HEK293T (cell line): ENCODE results near the gene EML6.

ENCODE experiments used
- CTBP1 ChIP-seq: fragments of 450-650 bp; IDR thresholded peaks from 2 replicates; pipeline ENCODE4 v1.6.1; 2016; ENCODE audit warnings: borderline replicate concordance
- ELF4 ChIP-seq: fragments of 450-650 bp; IDR thresholded peaks from 2 replicates; pipeline ENCODE4 v1.6.1; 2017; ENCODE audit warnings: antibody characterized with exemption
- FOXA1 ChIP-seq: fragments of 450-650 bp; IDR thresholded peaks from 2 replicates; pipeline ENCODE4 v1.6.1; 2016; ENCODE audit warnings: mild to moderate bottlenecking
- FOXK2 ChIP-seq: fragments of 450-650 bp; IDR thresholded peaks from 2 replicates; pipeline ENCODE4 v1.6.1; 2016; ENCODE audit warnings: mild to moderate bottlenecking
- HDGF ChIP-seq: fragments of 450-650 bp; IDR thresholded peaks from 2 replicates; pipeline ENCODE4 v1.6.1; 2017; ENCODE audit warnings: antibody characterized with exemption, borderline replicate concordance
- LEF1 ChIP-seq: fragments of 450-650 bp; IDR thresholded peaks from 2 replicates; pipeline ENCODE4 v1.6.1; 2017; ENCODE audit warnings: mild to moderate bottlenecking, borderline replicate concordance
- SP1 ChIP-seq: fragments of 450-650 bp; IDR thresholded peaks from 2 replicates; pipeline ENCODE4 v1.6.1; 2017
- SUZ12 ChIP-seq: fragments of 450-650 bp; IDR thresholded peaks from 2 replicates; pipeline ENCODE4 v1.6.1; 2016; ENCODE audit warnings: mild to moderate bottlenecking
- ZNF384 ChIP-seq: fragments of 450-650 bp; IDR thresholded peaks from 2 replicates; pipeline ENCODE4 v1.6.1; 2016

DNA sequence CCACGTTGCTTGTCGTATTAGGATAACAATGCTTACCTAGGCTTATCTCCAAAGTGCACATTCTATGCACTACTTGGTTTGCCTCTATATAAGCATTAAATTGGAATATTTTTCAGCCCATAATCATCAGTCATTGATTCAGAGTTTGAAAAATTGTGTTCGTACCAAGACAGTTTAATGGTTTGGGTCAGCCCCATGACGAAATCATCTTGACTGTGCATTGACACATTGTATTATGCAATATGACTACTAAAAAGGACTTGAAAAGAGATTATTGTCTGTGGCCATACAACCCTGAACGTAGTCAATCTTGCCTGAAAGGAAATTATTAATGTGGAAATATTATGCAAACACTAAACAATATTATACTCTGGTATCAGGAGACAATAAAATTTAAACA is 141.3 kb downstream of the EML6 start:
- TF ChIP-seq SP1 (no peak), HDGF (no peak), ZNF384 (no peak), SUZ12 (no peak), FOXA1 (no peak), CTBP1 (no peak), FOXK2 (no peak), LEF1 (no peak), ELF4 (no peak)
